Measurements from ENCODE around the gene TNS4. TPM values are rescaled to one million over a fixed set of nuclear protein-coding genes. Genes with fewer than 3 reads are reported as not detected.

Gene TNS4
- total RNA-seq, 1 experiment from 2014 or later: 187 TPM

GRCh38 chr17:40496634-40497420 lies 4.6 kb downstream of the TNS4 start:
- no peak for DNase-seq (ENCODE audit: low spot score)

GRCh38 chr17:40496170-40496569 lies 5.3 kb downstream of the TNS4 start:
- no peak for DNase-seq (ENCODE audit: low spot score)

- DNase-seq (ENCODE audit: low spot score): no peak
These were observed 6.3 kb downstream of the TNS4 start for GRCh38 chr17:40495140-40495539.

- DNase-seq (ENCODE audit: low spot score): no peak
These were observed 7.7 kb downstream of the TNS4 start for GRCh38 chr17:40493697-40494096.

GRCh38 chr17:40491486-40491885 lies 9.9 kb downstream of the TNS4 start:
- DNase-seq (ENCODE audit: low spot score): no peak

GRCh38 chr17:40490982-40491381 lies 10.4 kb downstream of the TNS4 start:
- DNase-seq (ENCODE audit: low spot score): no peak

GRCh38 chr17:40490289-40490853 lies 11.1 kb downstream of the TNS4 start:
- no peak for DNase-seq (ENCODE audit: low spot score)

GRCh38 chr17:40487371-40488020 lies 13.9 kb downstream of the TNS4 start:
- DNase-seq (ENCODE audit: low spot score): peak; percentile 17

GRCh38 chr17:40486522-40487370 lies 14.7 kb downstream of the TNS4 start:
- peak; percentile 32 for DNase-seq (ENCODE audit: low spot score)

GRCh38 chr17:40485851-40486521 lies 15.4 kb downstream of the TNS4 start:
- DNase-seq (ENCODE audit: low spot score): no peak

- no peak for DNase-seq (ENCODE audit: low spot score)
These were observed 16.4 kb downstream of the TNS4 start for GRCh38 chr17:40484973-40485530.

- DNase-seq (ENCODE audit: low spot score): peak; percentile 27
These were observed 17.0 kb downstream of the TNS4 start for GRCh38 chr17:40484285-40484972.

- DNase-seq (ENCODE audit: low spot score): peak; percentile 29
These were observed 17.7 kb downstream of the TNS4 start for GRCh38 chr17:40483679-40484078.

GRCh38 chr17:40482722-40483121 lies 18.7 kb downstream of the TNS4 start:
- peak; percentile 32 for DNase-seq (ENCODE audit: low spot score)

- DNase-seq (ENCODE audit: low spot score): no peak
These were observed 20.3 kb downstream of the TNS4 start for GRCh38 chr17:40481106-40481505.

- peak; percentile 61 for DNase-seq (ENCODE audit: low spot score)
These were observed 20.9 kb downstream of the TNS4 start for GRCh38 chr17:40480501-40481003.

GRCh38 chr17:40479754-40480480 lies 21.5 kb downstream of the TNS4 start:
- DNase-seq (ENCODE audit: low spot score): peak; percentile 18

GRCh38 chr17:40478486-40478885 lies 22.9 kb downstream of the TNS4 start:
- DNase-seq (ENCODE audit: low spot score): peak; percentile 8

- DNase-seq (ENCODE audit: low spot score): peak; percentile 31
These were observed 23.6 kb downstream of the TNS4 start for GRCh38 chr17:40477796-40478195.
